SK-N-SH (cell line): ENCODE measurements around the gene MRGPRX4. TPM values are rescaled to one million over a fixed set of nuclear protein-coding genes. Genes with fewer than 3 reads are reported as not detected.

ENCODE experiments used
- CTCF ChIA-PET: fragments of 300-600, 350-600 bp; formaldehyde crosslinking; extraction: SDS; loops from one replicate; lab custom pipeline; 2021; lab: Yijun Ruan, JAX
- POLR2A ChIA-PET: fragments of 350-600 bp; sonication (Branson Sonifier 250); formaldehyde crosslinking; extraction: SDS; loops from one replicate; lab custom pipeline; 2020; ENCODE audit warnings: antibody characterized with exemption, inconsistent platforms; lab: Yijun Ruan, JAX
- DNase-seq: peaks from one replicate; pipeline ENCODE4 v3.0.0; 2012
- H2AFZ ChIP-seq: fragments of 200-600 bp; sonication (generic); 2 replicates; pipeline ENCODE4 v1.8.1; 2016; ENCODE audit warnings: antibody characterized with exemption, mild to moderate bottlenecking, low read depth
- H3F3A ChIP-seq: fragments of 200-600 bp; sonication (generic); replicated peaks from 2 replicates; pipeline ENCODE3; 2016; ENCODE audit warnings: antibody characterized with exemption, mild to moderate bottlenecking; ENCODE audit not compliant: insufficient read depth
- H3K27ac ChIP-seq, 2 experiments: fragments of 200-500 bp in 1 of 2; fragments of 200-600 bp in 1 of 2; sonication (Bioruptor generic) in 1 of 2; sonication (generic), shearing (Covaris generic) in 1 of 2; 2 replicates each; pipeline versions ENCODE4 v1.5.1 to v1.6.1; 2014 to 2016; ENCODE audit warnings: low read depth in 2 of 2, inconsistent platforms in 1 of 2, low read length in 1 of 2, mild to moderate bottlenecking in 1 of 2, mixed read lengths in 1 of 2
- H3K27me3 ChIP-seq: fragments of 200-600 bp; sonication (generic), shearing (Covaris generic); 2 replicates; pipeline ENCODE4 v1.6.1; 2016; ENCODE audit warnings: mixed run types; ENCODE audit not compliant: insufficient read depth
- H3K36me3 ChIP-seq, 2 experiments: fragments of 200-500 bp in 1 of 2; fragments of 200-600 bp in 1 of 2; sonication (Bioruptor generic) in 1 of 2; sonication (generic) in 1 of 2; replicated peaks in 1 of 2; 2 replicates each; pipeline versions ENCODE3 to v1.5.1; 2014 to 2016; ENCODE audit warnings: low read length in 1 of 2, mild to moderate bottlenecking in 1 of 2; ENCODE audit not compliant: insufficient read depth in 2 of 2, control insufficient read depth in 1 of 2
- H3K4me1 ChIP-seq, 2 experiments: fragments of 200-500 bp in 1 of 2; fragments of 200-600 bp in 1 of 2; sonication (Bioruptor generic) in 1 of 2; sonication (generic), shearing (Covaris generic) in 1 of 2; 2 replicates each; pipeline versions ENCODE4 v1.5.1 to v1.6.1; 2014 to 2016; ENCODE audit warnings: low read depth in 1 of 2, low read length in 1 of 2, mixed run types in 1 of 2; ENCODE audit not compliant: insufficient read depth in 2 of 2, control insufficient read depth in 1 of 2
- H3K4me2 ChIP-seq: fragments of 200-600 bp; sonication (generic), shearing (Covaris generic); 2 replicates; pipeline ENCODE4 v1.6.1; 2017; ENCODE audit warnings: mixed run types
- H3K4me3 ChIP-seq, 2 experiments: fragments of 200-500 bp in 1 of 2; fragments of 200-600 bp in 1 of 2; sonication (Bioruptor generic) in 1 of 2; sonication (generic), shearing (Covaris generic) in 1 of 2; 2 replicates each; pipeline versions ENCODE4 v1.5.1 to v1.8.1; 2014 to 2016; ENCODE audit warnings: low read depth in 2 of 2, inconsistent platforms in 1 of 2, low read length in 1 of 2, mild to moderate bottlenecking in 1 of 2, mixed read lengths in 1 of 2, moderate library complexity in 1 of 2
- H3K79me2 ChIP-seq: fragments of 200-600 bp; sonication (generic); 2 replicates; pipeline ENCODE4 v1.8.1; 2017; ENCODE audit warnings: mild to moderate bottlenecking; ENCODE audit not compliant: insufficient read depth
- H3K9ac ChIP-seq: fragments of 200-600 bp; sonication (generic); 2 replicates; pipeline ENCODE4 v1.6.1; 2017; ENCODE audit warnings: mixed run types
- H3K9me2 ChIP-seq: fragments of 200-600 bp; sonication (generic); 2 replicates; pipeline ENCODE4 v1.6.1; 2017; ENCODE audit warnings: mixed run types
- H3K9me3 ChIP-seq: fragments of 200-600 bp; sonication (generic); 2 replicates; pipeline ENCODE4 v1.6.1; 2017; ENCODE audit warnings: mixed run types, mild to moderate bottlenecking, moderate library complexity
- H4K20me1 ChIP-seq: fragments of 200-600 bp; sonication (generic); 2 replicates; pipeline ENCODE4 v1.6.1; 2017; ENCODE audit warnings: mild to moderate bottlenecking, mixed run types; ENCODE audit not compliant: insufficient read depth
- CHD2 ChIP-seq: fragments of 150-350 bp; IDR thresholded peaks from 2 replicates; pipeline ENCODE4 v1.6.1; 2018; ENCODE audit warnings: low read length; ENCODE audit not compliant: partially characterized antibody
- FOXJ3 ChIP-seq: sonication (generic); formaldehyde crosslinking; IDR thresholded peaks from 2 replicates; pipeline ENCODE4 v1.5.1; 2020; ENCODE audit warnings: mild to moderate bottlenecking, missing genetic modification reagents
- GABPA ChIP-seq: IDR thresholded peaks from 2 replicates; pipeline ENCODE4 v1.4.0; 2012; ENCODE audit warnings: low read depth, mild to moderate bottlenecking
- IRF3 ChIP-seq: fragments of 150-350 bp; IDR thresholded peaks from 2 replicates; pipeline ENCODE4 v1.6.1; 2016; ENCODE audit warnings: mild to moderate bottlenecking, low read depth, low read length
- JUND ChIP-seq: IDR thresholded peaks from 2 replicates; pipeline ENCODE4 v1.4.0; 2012
- MAX ChIP-seq: IDR thresholded peaks from 2 replicates; pipeline ENCODE4 v1.4.0; 2012; ENCODE audit warnings: low read depth
- MEF2A ChIP-seq: IDR thresholded peaks from 2 replicates; pipeline ENCODE4 v1.4.0; 2012; ENCODE audit warnings: low read depth, borderline replicate concordance
- PBX3 ChIP-seq: IDR thresholded peaks from 2 replicates; pipeline ENCODE4; 2012
- RAD21 ChIP-seq: IDR thresholded peaks from 2 replicates; pipeline ENCODE4 v1.6.1; 2012; ENCODE audit warnings: mild to moderate bottlenecking, low read length
- RFX5 ChIP-seq: IDR thresholded peaks from 2 replicates; pipeline ENCODE4 v1.6.1; 2012; ENCODE audit warnings: mild to moderate bottlenecking, improper control_type of control experiment, low read length
- SMC3 ChIP-seq: IDR thresholded peaks from 2 replicates; pipeline ENCODE4 v1.6.1; 2012; ENCODE audit warnings: low read depth, low read length, improper control_type of control experiment
- USF1 ChIP-seq: IDR thresholded peaks from 2 replicates; pipeline ENCODE4 v1.4.0; 2012; ENCODE audit warnings: low read depth, borderline replicate concordance
- ZBTB33 ChIP-seq: IDR thresholded peaks from 2 replicates; pipeline ENCODE4 v1.4.0; 2012; ENCODE audit warnings: low read depth, borderline replicate concordance
- WGBS: methylation state at CpG from one replicate; pipeline ENCODE4 v1.1.6; 2017; ENCODE audit warnings: low lambda C conversion rate; 5-methylcytosine and 5-hydroxymethylcytosine counted together
- polyA plus RNA-seq, 3 experiments: library from polyadenylated mRNA; depleted of rRNA; stranded (reverse); fragments of >200 nt; gene quantifications; 2 replicates each; pipeline ENCODE4 v1.2.3, GENCODE V29; 2012

The MRGPRX4 gene
- polyA plus RNA-seq, 1 of the 3 experiments (the other 2 are of a cell fraction) = not detected

- no peaks in the 10 kb centered on the region for H3K36me3 ChIP-seq
- H3K9ac ChIP-seq = no peak overlapping the region
- ChIA-PET POLR2A (no interaction called here), CTCF (interaction anchor here (1.5 kb wide), 1 partner anchor 20 kb away, joined by 4 read pairs; no protein-coding TSS in a partner anchor)
- no peaks in the 10 kb centered on the region for H3K4me1 ChIP-seq
- no peaks in the 10 kb centered on the region for H3F3A ChIP-seq
- DNase-seq = no peak
- H3K27ac ChIP-seq = no peak overlapping the region
- H3K9me2 ChIP-seq = no peaks in the 10 kb centered on the region
- no peak overlapping the region for H3K4me3 ChIP-seq
- 68% methylated on average over 3 of the region's 3 CpGs for WGBS
- no peaks in the 10 kb centered on the region for H3K79me2 ChIP-seq
- TF ChIP-seq PBX3 = no peak
- no peak for TF ChIP-seq RFX5
- no peak overlapping the region for H3K4me2 ChIP-seq
- H3K27me3 ChIP-seq = no peaks in the 10 kb centered on the region
- H4K20me1 ChIP-seq = no peaks in the 10 kb centered on the region
- H3K9me3 ChIP-seq = no peaks in the 10 kb centered on the region
- no peak overlapping the region for H2AFZ ChIP-seq
Observed at GRCh38 chr11:18191376-18191775, 18.7 kb downstream of the MRGPRX4 start.

- no peak overlapping the region for H3K4me3 ChIP-seq
- H3K9me3 ChIP-seq = no peaks in the 10 kb centered on the region
- ChIA-PET CTCF (interaction anchor here (0.9 kb wide), 1 partner anchor 78 kb away, joined by 5 read pairs; no protein-coding TSS in a partner anchor), POLR2A (no interaction called here)
- no peaks in the 10 kb centered on the region for H3K79me2 ChIP-seq
- no peaks in the 10 kb centered on the region for H3K27me3 ChIP-seq
- no peaks in the 10 kb centered on the region for H3K36me3 ChIP-seq
- no peaks in the 10 kb centered on the region for H3K4me1 ChIP-seq
- H3K27ac ChIP-seq = no peak overlapping the region
- H3K4me2 ChIP-seq = no peak overlapping the region
- H3K9me2 ChIP-seq = no peaks in the 10 kb centered on the region
- no peaks in the 10 kb centered on the region for H4K20me1 ChIP-seq
- no peak for DNase-seq
- no peaks in the 10 kb centered on the region for H3F3A ChIP-seq
- H3K9ac ChIP-seq = no peak overlapping the region
- WGBS = 20% methylated on average over 4 of the region's 4 CpGs
- no peak for TF ChIP-seq JUND
- no peak for TF ChIP-seq RAD21
- TF ChIP-seq USF1 = no peak
- no peak for TF ChIP-seq ZBTB33
- no peak for TF ChIP-seq RFX5
- no peak for TF ChIP-seq MAX
- TF ChIP-seq IRF3 = no peak
- no peak for TF ChIP-seq MEF2A
- no peak for TF ChIP-seq SMC3
- no peak for TF ChIP-seq FOXJ3
- TF ChIP-seq GABPA = no peak
- no peak for TF ChIP-seq CHD2
- TF ChIP-seq, all 33 proteins: peak for 0
- H2AFZ ChIP-seq = no peak overlapping the region
Observed at GRCh38 chr11:18193010-18193409, 20.4 kb downstream of the MRGPRX4 start.
